KMS-11 (cell line): ENCODE results near the gene OR1M1.

Experiments used
- H2AFZ ChIP-seq: fragments of 200-600 bp; sonication (generic); 2 replicates; pipeline ENCODE4 v1.6.1; 2016; ENCODE audit warnings: antibody characterized with exemption, mixed run types, low read depth
- H3K27ac ChIP-seq: fragments of 200-600 bp; sonication (generic); 2 replicates; pipeline ENCODE4 v1.6.1; 2016; ENCODE audit warnings: mild to moderate bottlenecking, mixed run types
- H3K27me3 ChIP-seq: fragments of 200-600 bp; sonication (generic); 2 replicates; pipeline ENCODE4 v1.6.1; 2017; ENCODE audit warnings: mild to moderate bottlenecking, low read depth, mixed run types, moderate library complexity; ENCODE audit not compliant: insufficient read depth
- H3K36me3 ChIP-seq: fragments of 200-600 bp; sonication (generic); 2 replicates; pipeline ENCODE4 v1.6.1; 2017; ENCODE audit warnings: mild to moderate bottlenecking, mixed run types; ENCODE audit not compliant: insufficient read depth
- H3K4me1 ChIP-seq: fragments of 200-600 bp; sonication (generic); 2 replicates; pipeline ENCODE4 v1.6.1; 2016; ENCODE audit warnings: mild to moderate bottlenecking, low read depth, mixed run types; ENCODE audit not compliant: poor library complexity, severe bottlenecking
- H3K4me2 ChIP-seq: fragments of 200-600 bp; sonication (generic); 2 replicates; pipeline ENCODE4 v1.7.0; 2016; ENCODE audit warnings: mild to moderate bottlenecking, mixed run types
- H3K4me3 ChIP-seq: fragments of 200-600 bp; sonication (generic); IDR thresholded peaks from 2 replicates; pipeline ENCODE4 v1.6.1; 2017; ENCODE audit warnings: low read depth, low read length, mixed read lengths; ENCODE audit not compliant: insufficient read depth
- H3K79me2 ChIP-seq: fragments of 200-600 bp; sonication (generic); 2 replicates; pipeline ENCODE4 v1.6.1; 2016; ENCODE audit warnings: low read depth, mixed run types; ENCODE audit not compliant: insufficient read depth
- H3K9ac ChIP-seq: fragments of 200-600 bp; sonication (generic); 2 replicates; pipeline ENCODE4 v1.6.1; 2016; ENCODE audit warnings: mild to moderate bottlenecking, mixed run types
- H4K20me1 ChIP-seq: fragments of 200-600 bp; sonication (generic); 2 replicates; pipeline ENCODE4 v1.6.1; 2016; ENCODE audit warnings: mild to moderate bottlenecking, mixed run types; ENCODE audit not compliant: insufficient read depth
- CTCF ChIP-seq: fragments of 200-600 bp; sonication (generic); conservative IDR thresholded peaks from 2 replicates; pipeline ENCODE4 v1.6.1; 2017; ENCODE audit warnings: low read depth, mild to moderate bottlenecking, antibody characterized with exemption, low read length, moderate library complexity, mixed read lengths

OR1M1 gene

GRCh38 chr19:9076901-9077300 is 10.0 kb upstream of the OR1M1 start:
- Histone ChIP-seq H3K36me3 (no peaks in the 10 kb centered on the region), H3K4me3 (no peak overlapping the region), H3K79me2 (no peaks in the 10 kb centered on the region), H3K27ac (no peak overlapping the region), H3K27me3 (peaks cover 2% of the 10 kb centered on the region; the same call in 1 of the 2 replicates), H3K9ac (no peak overlapping the region), H3K4me2 (no peak overlapping the region), H4K20me1 (no peaks in the 10 kb centered on the region), H3K4me1 (no peaks in the 10 kb centered on the region), H2AFZ (no peak overlapping the region)
- TF ChIP-seq CTCF = no peak

GRCh38 chr19:9078651-9079050 is 8.2 kb upstream of the OR1M1 start:
- Histone ChIP-seq H3K27ac (no peak overlapping the region), H3K4me1 (no peaks in the 10 kb centered on the region), H3K36me3 (no peaks in the 10 kb centered on the region), H3K9ac (no peak overlapping the region), H3K27me3 (no peaks in the 10 kb centered on the region; the same call in 1 of the 2 replicates), H3K79me2 (no peaks in the 10 kb centered on the region), H3K4me2 (no peak overlapping the region), H4K20me1 (no peaks in the 10 kb centered on the region), H3K4me3 (no peak overlapping the region), H2AFZ (no peak overlapping the region)
- TF ChIP-seq CTCF = no peak

- no peak within 1 kb of the TSS for H3K4me3 ChIP-seq
- no peaks in the 10 kb centered on the region for H3K4me1 ChIP-seq
- H3K4me2 ChIP-seq = no peak within 1 kb of the TSS
- H3K79me2 ChIP-seq = no peaks in the 10 kb centered on the region
- H3K27me3 ChIP-seq = peaks cover 8% of the 10 kb centered on the region; the same call in 1 of the 2 replicates
- no peaks in the 10 kb centered on the region for H3K36me3 ChIP-seq
- H3K27ac ChIP-seq = no peak within 1 kb of the TSS
- no peak within 1 kb of the TSS for H2AFZ ChIP-seq
- no peak for TF ChIP-seq CTCF
- no peak within 1 kb of the TSS for H3K9ac ChIP-seq
- no peaks in the 10 kb centered on the region for H4K20me1 ChIP-seq
Observed at GRCh38 chr19:9107375-9107774, 20.5 kb downstream of the OR1M1 start, which contains the start of gene OR7G2. Gene OR7G2 (minus strand): TSS chr19:9107475. CDS start chr19:9103243, 4,232 bp downstream.

GRCh38 chr19:9109959-9110358 is 23.1 kb downstream of the OR1M1 start:
- Histone ChIP-seq H3K27me3 (peaks cover 2% of the 10 kb centered on the region; the same call in 1 of the 2 replicates), H3K79me2 (no peaks in the 10 kb centered on the region), H3K4me2 (no peak overlapping the region), H4K20me1 (no peaks in the 10 kb centered on the region), H3K36me3 (no peaks in the 10 kb centered on the region), H3K4me1 (no peaks in the 10 kb centered on the region), H3K9ac (no peak overlapping the region), H3K27ac (no peak overlapping the region), H3K4me3 (no peak overlapping the region), H2AFZ (no peak overlapping the region)
- TF ChIP-seq CTCF = no peak
